H9 (cell line): ENCODE results near the gene PLEKHG3. TPM values are rescaled to one million over a fixed set of nuclear protein-coding genes. Genes with fewer than 3 reads are reported as not detected.
A peak's percentile ranks its signal among the peaks of the same experiment; 100 is the strongest.

Source experiments
- DNase-seq: peaks from one replicate; pipeline ENCODE4 v3.0.0-alpha.2; 2017
- H2AFZ ChIP-seq: one replicate; pipeline ENCODE4 v1.6.1; 2013; ENCODE audit warnings: mild to moderate bottlenecking, low read length, control low read depth, moderate library complexity
- H2AK5ac ChIP-seq: 2 replicates; pipeline ENCODE4 v1.6.1; 2013; ENCODE audit warnings: low read length, control low read depth, mixed read lengths; ENCODE audit not compliant: insufficient read length
- H2BK120ac ChIP-seq: one replicate; pipeline ENCODE4 v1.6.1; 2013; ENCODE audit warnings: low read depth, mild to moderate bottlenecking, low read length, control low read depth, inconsistent platforms; ENCODE audit not compliant: poor library complexity, severe bottlenecking
- H2BK12ac ChIP-seq: 2 replicates; pipeline ENCODE4 v1.6.1; 2013; ENCODE audit warnings: low read length, control low read depth, mixed read lengths, low read depth; ENCODE audit not compliant: insufficient read length
- H2BK15ac ChIP-seq: 2 replicates; pipeline ENCODE4 v1.6.1; 2013; ENCODE audit warnings: low read depth, low read length, control low read depth
- H2BK20ac ChIP-seq: one replicate; pipeline ENCODE4 v1.6.1; 2013; ENCODE audit warnings: low read depth, mild to moderate bottlenecking, low read length, control low read depth, inconsistent platforms; ENCODE audit not compliant: poor library complexity, severe bottlenecking
- H2BK5ac ChIP-seq: 2 replicates; pipeline ENCODE4 v1.6.1; 2013; ENCODE audit warnings: low read length, control low read depth, mixed read lengths; ENCODE audit not compliant: insufficient read length
- H3K14ac ChIP-seq: 2 replicates; pipeline ENCODE4 v1.6.1; 2013; ENCODE audit warnings: low read length, control low read depth; ENCODE audit not compliant: insufficient read depth
- H3K18ac ChIP-seq: 2 replicates; pipeline ENCODE4 v1.6.1; 2013; ENCODE audit warnings: low read depth, mild to moderate bottlenecking, mixed read lengths, low read length, control low read depth; ENCODE audit not compliant: insufficient read length
- H3K23ac ChIP-seq: 2 replicates; pipeline ENCODE4 v1.6.1; 2013; ENCODE audit warnings: low read length, control low read depth, mixed read lengths, low read depth; ENCODE audit not compliant: insufficient read length
- H3K23me2 ChIP-seq: 2 replicates; pipeline ENCODE4 v1.6.1; 2013; ENCODE audit warnings: low read depth, mild to moderate bottlenecking, mixed read lengths, low read length, control low read depth; ENCODE audit not compliant: insufficient read length, poor library complexity, severe bottlenecking
- H3K27ac ChIP-seq: 2 replicates; pipeline ENCODE4 v1.5.1; 2013; ENCODE audit warnings: low read length, control low read depth, mixed read lengths, low read depth; ENCODE audit not compliant: insufficient read length
- H3K27me3 ChIP-seq: 2 replicates; pipeline ENCODE4 v1.6.1; 2013; ENCODE audit warnings: low read length, control low read depth, inconsistent platforms; ENCODE audit not compliant: insufficient read depth
- H3K4ac ChIP-seq: 2 replicates; pipeline ENCODE4 v1.6.1; 2013; ENCODE audit warnings: low read depth, mild to moderate bottlenecking, control low read depth, inconsistent platforms, low read length, moderate library complexity
- H3K4me1 ChIP-seq: 2 replicates; pipeline ENCODE4 v1.6.1; 2013; ENCODE audit warnings: low read length, control low read depth, inconsistent platforms; ENCODE audit not compliant: insufficient read depth
- H3K4me2 ChIP-seq: 2 replicates; pipeline ENCODE4 v1.6.1; 2013; ENCODE audit warnings: low read length, control low read depth, mixed read lengths; ENCODE audit not compliant: insufficient read length, insufficient read depth
- H3K56ac ChIP-seq: 2 replicates; pipeline ENCODE4 v1.6.1; 2013; ENCODE audit warnings: low read depth, mild to moderate bottlenecking, mixed read lengths, low read length, control low read depth; ENCODE audit not compliant: insufficient read length
- H3K79me1 ChIP-seq: 2 replicates; pipeline ENCODE4 v1.6.1; 2013; ENCODE audit warnings: low read depth, mild to moderate bottlenecking, moderate library complexity, low read length, control low read depth, inconsistent platforms; ENCODE audit not compliant: insufficient read depth, poor library complexity, severe bottlenecking
- H3K79me2 ChIP-seq: 2 replicates; pipeline ENCODE4 v1.6.1; 2013; ENCODE audit warnings: low read length, control low read depth, inconsistent platforms; ENCODE audit not compliant: insufficient read depth
- H3K9ac ChIP-seq: 2 replicates; pipeline ENCODE4 v1.6.1; 2013; ENCODE audit warnings: low read length, control low read depth, mixed read lengths; ENCODE audit not compliant: insufficient read length; ENCODE audit errors: extremely low read depth
- H3K9me3 ChIP-seq: one replicate; pipeline ENCODE4 v1.6.1; 2013; ENCODE audit warnings: low read depth, low read length, inconsistent platforms; ENCODE audit not compliant: control insufficient read depth
- H3T11ph ChIP-seq: one replicate; pipeline ENCODE4 v1.6.1; 2013; ENCODE audit warnings: mild to moderate bottlenecking, low read length, control low read depth, inconsistent platforms
- H4K20me1 ChIP-seq: one replicate; pipeline ENCODE4 v1.6.1; 2013; ENCODE audit not compliant: control insufficient read depth, insufficient read length, insufficient read depth
- H4K5ac ChIP-seq: 2 replicates; pipeline ENCODE4 v1.6.1; 2013; ENCODE audit warnings: low read depth, mild to moderate bottlenecking, mixed read lengths, low read length, control low read depth; ENCODE audit not compliant: insufficient read length
- H4K8ac ChIP-seq: replicated peaks from 2 replicates; pipeline ENCODE4 v1.6.1; 2013; ENCODE audit warnings: low read length, control low read depth, mixed read lengths, low read depth; ENCODE audit not compliant: insufficient read length
- H4K91ac ChIP-seq: 2 replicates; pipeline ENCODE4 v1.6.1; 2013; ENCODE audit warnings: low read depth, mild to moderate bottlenecking, moderate library complexity, mixed read lengths, low read length, control low read depth; ENCODE audit not compliant: insufficient read length
- H3K27ac Mint-ChIP-seq, 3 experiments: 2 replicates in 2 of 3; 3 replicates in 1 of 3; pipeline ENCODE4 v1.8.0; 2020 to 2021; ENCODE audit warnings: mixed read lengths in 3 of 3, mild to moderate bottlenecking in 1 of 3, moderate library complexity in 1 of 3
- H3K27me3 Mint-ChIP-seq: 2 replicates; pipeline ENCODE4 v1.8.0; 2021; ENCODE audit warnings: low read depth, mild to moderate bottlenecking, moderate library complexity, mixed read lengths
- H3K36me3 Mint-ChIP-seq, 3 experiments: 2 replicates in 2 of 3; 3 replicates in 1 of 3; pipeline ENCODE4 v1.8.0; 2020 to 2021; ENCODE audit warnings: low read depth in 3 of 3, mixed read lengths in 3 of 3; ENCODE audit not compliant: insufficient read depth in 1 of 3
- H3K4me1 Mint-ChIP-seq, 2 experiments: 2 replicates each; pipeline ENCODE4 v1.8.0; 2020; ENCODE audit warnings: mixed read lengths in 2 of 2
- H3K4me3 Mint-ChIP-seq, 2 experiments: 2 replicates in 1 of 2; 3 replicates in 1 of 2; pipeline ENCODE4 v1.8.0; 2020 to 2021; ENCODE audit warnings: mild to moderate bottlenecking in 2 of 2, mixed read lengths in 2 of 2, moderate library complexity in 1 of 2
- H3K9me3 Mint-ChIP-seq, 2 experiments: 2 replicates in 1 of 2; 3 replicates in 1 of 2; pipeline ENCODE4 v1.8.0; 2020; ENCODE audit warnings: mild to moderate bottlenecking in 2 of 2, mixed read lengths in 2 of 2, moderate library complexity in 1 of 2
- WGBS: extraction: QIAGEN DNeasy Blood & Tissue Kit; methylation state at CpG from one replicate; pipeline ENCODE4 v1.1.7; 2013; ENCODE audit warnings: missing lambda C conversion rate, low lambda C conversion rate, mixed read lengths; ENCODE audit not compliant: insufficient read length; ENCODE audit errors: extremely low coverage; 5-methylcytosine and 5-hydroxymethylcytosine counted together
- total RNA-seq: library from RNA; stranded (reverse); gene quantifications from 2 replicates; pipeline ENCODE4 v1.2.1, GENCODE V29; 2021
- TF ChIP-seq, protein P1 (sequence below): fragments of 200-600 bp; sonication (generic); conservative IDR thresholded peaks from 3 replicates; pipeline ENCODE4 v1.8.0; 2021; ENCODE audit warnings: antibody characterized with exemption, mild to moderate bottlenecking

Gene PLEKHG3
- total RNA-seq, 1 experiment from 2014 or later: 48.5 TPM

DNA sequence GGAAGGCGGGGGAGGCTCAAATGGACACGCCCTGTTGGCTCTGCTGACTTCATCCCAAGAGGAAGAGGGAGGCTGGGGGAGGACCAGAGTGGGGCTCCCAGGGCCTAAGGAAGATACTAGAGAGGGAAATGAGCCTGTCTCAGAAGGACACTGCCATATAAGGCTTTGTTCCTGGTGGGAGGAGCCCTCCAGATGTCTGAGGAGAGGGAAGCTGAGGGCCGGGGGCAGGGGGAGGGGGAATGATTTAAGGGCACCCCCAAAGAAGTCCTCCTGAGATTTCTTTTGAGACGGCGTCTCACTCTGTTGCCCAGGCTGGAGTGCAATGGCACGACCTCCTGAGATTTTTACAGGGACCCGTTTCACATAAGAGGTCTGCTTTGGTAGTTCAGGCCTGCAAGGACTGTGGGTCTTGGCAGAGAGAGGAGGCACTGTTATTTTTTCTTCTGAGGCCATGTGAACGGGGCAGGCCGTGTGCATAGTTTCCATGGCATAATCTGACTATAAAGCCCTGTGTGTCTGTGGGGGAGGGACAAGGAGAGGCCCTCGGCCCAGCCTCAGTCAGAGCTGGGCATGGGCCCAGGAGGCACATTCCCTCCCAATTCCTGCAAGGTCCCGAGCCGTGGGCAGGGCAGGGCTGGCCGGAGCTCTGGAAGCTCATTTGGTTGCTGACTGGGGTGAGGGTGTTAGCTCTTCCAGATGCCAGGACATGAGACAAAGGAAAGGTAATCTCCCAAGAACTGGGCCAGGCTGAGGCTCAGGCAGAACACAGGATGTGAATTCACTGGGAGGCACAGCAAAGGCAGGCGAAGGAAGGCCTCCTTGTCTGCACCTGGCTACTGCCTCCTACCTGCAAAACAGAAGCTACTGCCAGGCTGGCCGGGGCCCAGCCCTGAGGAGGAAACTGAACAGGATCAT is 22.2 kb upstream of the PLEKHG3 start:
- Histone ChIP-seq H3K27ac (no peak overlapping the region), H3K14ac (no peak overlapping the region; the same call in 1 of the 2 replicates), H4K8ac (no peak overlapping the region), H4K5ac (no peak overlapping the region), H3K9me3 (no peaks in the 10 kb centered on the region), H3K23me2 (no peaks in the 10 kb centered on the region), H2BK120ac (no peak overlapping the region), H2BK5ac (no peak overlapping the region), H2AK5ac (no peak overlapping the region), H2AFZ (no peak overlapping the region), H2BK20ac (no peak overlapping the region), H3K18ac (peak overlapping the region; percentile 30), H3K4me2 (no peak overlapping the region), H3K79me1 (no peaks in the 10 kb centered on the region), H3K23ac (no peak overlapping the region), H3K4ac (no peak overlapping the region), H4K91ac (no peak overlapping the region), H2BK12ac (no peak overlapping the region), H4K20me1 (no peaks in the 10 kb centered on the region), H2BK15ac (no peak overlapping the region), H3K4me1 (no peaks in the 10 kb centered on the region), H3K9ac (no peak overlapping the region), H3K79me2 (no peaks in the 10 kb centered on the region), H3K27me3 (no peaks in the 10 kb centered on the region), H3K56ac (no peak overlapping the region), H3T11ph (no peak overlapping the region)
- TF ChIP-seq, protein P1, sequence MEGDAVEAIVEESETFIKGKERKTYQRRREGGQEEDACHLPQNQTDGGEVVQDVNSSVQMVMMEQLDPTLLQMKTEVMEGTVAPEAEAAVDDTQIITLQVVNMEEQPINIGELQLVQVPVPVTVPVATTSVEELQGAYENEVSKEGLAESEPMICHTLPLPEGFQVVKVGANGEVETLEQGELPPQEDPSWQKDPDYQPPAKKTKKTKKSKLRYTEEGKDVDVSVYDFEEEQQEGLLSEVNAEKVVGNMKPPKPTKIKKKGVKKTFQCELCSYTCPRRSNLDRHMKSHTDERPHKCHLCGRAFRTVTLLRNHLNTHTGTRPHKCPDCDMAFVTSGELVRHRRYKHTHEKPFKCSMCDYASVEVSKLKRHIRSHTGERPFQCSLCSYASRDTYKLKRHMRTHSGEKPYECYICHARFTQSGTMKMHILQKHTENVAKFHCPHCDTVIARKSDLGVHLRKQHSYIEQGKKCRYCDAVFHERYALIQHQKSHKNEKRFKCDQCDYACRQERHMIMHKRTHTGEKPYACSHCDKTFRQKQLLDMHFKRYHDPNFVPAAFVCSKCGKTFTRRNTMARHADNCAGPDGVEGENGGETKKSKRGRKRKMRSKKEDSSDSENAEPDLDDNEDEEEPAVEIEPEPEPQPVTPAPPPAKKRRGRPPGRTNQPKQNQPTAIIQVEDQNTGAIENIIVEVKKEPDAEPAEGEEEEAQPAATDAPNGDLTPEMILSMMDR: peak; percentile 47; the same call in 2 of the 3 replicates
- no CpG with 5 or more reads among the region's 15 CpGs for WGBS
- H3K27ac Mint-ChIP-seq: peak overlapping the region; percentile 65 to 76 (median 72); a peak in 5 of 7 replicates
- no peaks in the 10 kb centered on the region; a peak in 1 of 5 replicates for H3K9me3 Mint-ChIP-seq
- H3K4me3 Mint-ChIP-seq: no peak overlapping the region
- peaks cover 9% of the 10 kb centered on the region for H3K27me3 Mint-ChIP-seq
- peak; percentile 86 for DNase-seq
- no peaks in the 10 kb centered on the region for H3K36me3 Mint-ChIP-seq
- H3K4me1 Mint-ChIP-seq: peaks cover 21 to 36% of the 10 kb centered on the region in 2 experiments
